Ectodermal cell (in vitro differentiated cells): ENCODE measurements around the gene CLIP3. TPM values are rescaled to one million over a fixed set of nuclear protein-coding genes. Genes with fewer than 3 reads are reported as not detected.
"Not testable (repeated sequence)": the region's sequence is repeated elsewhere in the genome, so short reads cannot be mapped to it uniquely, and the experiment has no call there.

Experiments
- H3K27ac ChIP-seq: 2 replicates; pipeline ENCODE4 v1.7.0; 2013; ENCODE audit warnings: mild to moderate bottlenecking, low read depth, low read length; ENCODE audit not compliant: insufficient read depth, poor library complexity, severe bottlenecking
- H3K27me3 ChIP-seq: 2 replicates; pipeline ENCODE4 v1.7.0; 2013; ENCODE audit warnings: mild to moderate bottlenecking, low read length; ENCODE audit not compliant: insufficient read depth, control insufficient read depth, poor library complexity, severe bottlenecking
- H3K36me3 ChIP-seq: one replicate; pipeline ENCODE4 v1.7.0; 2013; ENCODE audit warnings: low read length; ENCODE audit not compliant: control insufficient read depth, insufficient read depth
- H3K4me1 ChIP-seq: one replicate; pipeline ENCODE4 v1.7.0; 2013; ENCODE audit warnings: low read length; ENCODE audit not compliant: control insufficient read depth, insufficient read depth
- H3K4me3 ChIP-seq: 2 replicates; pipeline ENCODE4 v1.7.0; 2013; ENCODE audit warnings: low read depth, low read length, control low read depth; ENCODE audit not compliant: insufficient read depth
- H3K9me3 ChIP-seq: 2 replicates; pipeline ENCODE4 v1.7.0; 2013; ENCODE audit warnings: mild to moderate bottlenecking, low read length, moderate library complexity; ENCODE audit not compliant: control insufficient read depth
- WGBS, 2 experiments: methylation state at CpG; one replicate each; pipeline ENCODE4 v1.1.7; 2013; ENCODE audit warnings: missing lambda C conversion rate in 2 of 2; 5-methylcytosine and 5-hydroxymethylcytosine counted together
- polyA plus RNA-seq, 4 experiments: library from polyadenylated mRNA; stranded (reverse); fragments of 50-300 nt; gene quantifications; one replicate each; pipeline ENCODE4 v1.2.3, GENCODE V29; 2013

CLIP3 gene, protein sequence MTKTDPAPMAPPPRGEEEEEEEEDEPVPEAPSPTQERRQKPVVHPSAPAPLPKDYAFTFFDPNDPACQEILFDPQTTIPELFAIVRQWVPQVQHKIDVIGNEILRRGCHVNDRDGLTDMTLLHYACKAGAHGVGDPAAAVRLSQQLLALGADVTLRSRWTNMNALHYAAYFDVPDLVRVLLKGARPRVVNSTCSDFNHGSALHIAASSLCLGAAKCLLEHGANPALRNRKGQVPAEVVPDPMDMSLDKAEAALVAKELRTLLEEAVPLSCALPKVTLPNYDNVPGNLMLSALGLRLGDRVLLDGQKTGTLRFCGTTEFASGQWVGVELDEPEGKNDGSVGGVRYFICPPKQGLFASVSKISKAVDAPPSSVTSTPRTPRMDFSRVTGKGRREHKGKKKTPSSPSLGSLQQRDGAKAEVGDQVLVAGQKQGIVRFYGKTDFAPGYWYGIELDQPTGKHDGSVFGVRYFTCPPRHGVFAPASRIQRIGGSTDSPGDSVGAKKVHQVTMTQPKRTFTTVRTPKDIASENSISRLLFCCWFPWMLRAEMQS
- 78.7 TPM for polyA plus RNA-seq (2013, experiment 1 of 4)
- 91.8 TPM for polyA plus RNA-seq (2013, experiment 2 of 4)
- 75.4 TPM for polyA plus RNA-seq (2013, experiment 3 of 4)
- polyA plus RNA-seq (2013, experiment 4 of 4), result 89.2 TPM

DNA sequence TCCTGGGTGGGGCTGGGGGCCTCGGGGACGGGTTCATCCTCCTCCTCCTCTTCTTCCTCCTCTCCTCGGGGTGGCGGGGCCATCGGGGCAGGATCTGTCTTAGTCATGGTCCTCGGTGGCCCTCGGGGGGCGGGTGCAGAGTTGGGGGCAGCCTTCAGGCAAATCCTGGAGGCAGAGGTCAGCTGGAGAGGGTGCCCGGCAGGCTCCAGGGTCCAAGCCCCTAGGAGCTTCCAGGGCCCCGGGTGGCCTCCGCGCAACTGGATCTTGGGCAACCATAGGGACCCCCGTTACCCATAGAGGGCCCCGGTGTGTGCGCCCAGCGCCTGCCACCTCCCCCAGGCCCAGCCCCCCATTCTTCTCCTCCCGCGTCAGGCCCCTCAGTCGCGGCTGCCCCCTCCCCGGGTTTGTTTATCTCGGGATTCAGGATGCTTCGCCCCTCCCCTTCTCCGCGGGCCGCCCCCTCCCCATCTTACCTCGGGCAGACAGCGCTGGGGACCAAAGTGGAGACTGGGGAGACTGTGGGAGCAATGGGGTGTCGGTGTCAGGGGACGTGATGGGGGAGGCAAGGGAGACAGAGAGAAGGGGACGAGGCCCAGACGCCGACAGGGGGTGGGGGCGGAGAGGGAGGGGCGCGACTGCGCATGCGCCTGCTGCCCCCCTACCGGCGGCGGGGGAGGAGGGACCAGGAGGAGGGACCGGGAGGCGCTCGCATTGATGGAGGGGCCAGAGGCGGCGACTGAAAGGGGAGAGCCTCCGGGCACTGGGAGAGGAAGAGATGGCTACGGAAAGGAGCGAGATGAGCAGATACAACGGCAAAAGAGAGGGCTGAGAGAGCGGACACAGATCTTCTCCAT is at the start of gene CLIP3:
CLIP3 (minus strand) TSS at position 623 of the 854 bp plus-strand sequence; CDS start at position 107, 516 bp downstream.
- H3K27me3 ChIP-seq, result no peaks in the 10 kb centered on the region
- no peaks in the 10 kb centered on the region for H3K9me3 ChIP-seq
- H3K4me1 ChIP-seq, result no peaks in the 10 kb centered on the region
- H3K27ac ChIP-seq, result no peak within 1 kb of the TSS
- WGBS, 2 experiments, result 3 to 4% methylated on average over 50 to 51 of the region's 51 CpGs
- H3K36me3 ChIP-seq, result no peaks in the 10 kb centered on the region
- peak within 1 kb of the TSS; percentile 85 for H3K4me3 ChIP-seq

- no peaks in the 10 kb centered on the region for H3K27me3 ChIP-seq
- no peaks in the 10 kb centered on the region for H3K4me1 ChIP-seq
- no peaks in the 10 kb centered on the region for H3K9me3 ChIP-seq
- H3K36me3 ChIP-seq, result peaks cover 55% of the 10 kb centered on the region
- H3K27ac ChIP-seq, result no peak overlapping the region
- 95 to 97% methylated on average over 7 of the region's 7 CpGs for WGBS, 2 experiments
- H3K4me3 ChIP-seq, result no peak overlapping the region
These were observed 49.2 kb upstream of the CLIP3 start for GRCh38 chr19:36081894-36082293.

DNA sequence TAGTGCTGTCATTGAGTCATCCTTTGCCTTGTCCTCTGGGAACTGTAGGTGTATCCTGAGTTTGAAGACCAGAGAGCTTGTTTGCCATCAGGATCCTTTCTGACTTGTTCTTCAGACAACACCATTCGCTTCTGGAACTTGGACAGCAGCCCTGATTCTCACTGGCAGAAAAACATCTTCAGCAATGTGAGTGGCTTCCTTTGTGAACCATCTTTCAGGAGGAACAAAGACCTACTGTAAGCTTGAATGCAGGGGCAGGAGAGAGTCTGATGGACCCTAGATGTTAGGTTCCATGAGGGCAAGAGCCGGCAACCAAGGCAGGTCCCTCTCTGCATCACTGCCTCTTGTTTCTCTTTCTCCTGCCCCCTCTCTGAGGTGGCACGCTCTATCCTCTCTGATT is 48.7 kb upstream of the CLIP3 start:
- Histone ChIP-seq H3K36me3 (peaks cover 50% of the 10 kb centered on the region), H3K4me1 (no peaks in the 10 kb centered on the region), H3K4me3 (no peak overlapping the region), H3K27me3 (no peaks in the 10 kb centered on the region), H3K27ac (no peak overlapping the region), H3K9me3 (no peaks in the 10 kb centered on the region)
- WGBS, 2 experiments, result 92 to 94% methylated on average over 3 of the region's 3 CpGs

- Histone ChIP-seq H3K4me3 (no peak overlapping the region), H3K27ac (no peak overlapping the region), H3K4me1 (no peaks in the 10 kb centered on the region), H3K27me3 (no peaks in the 10 kb centered on the region), H3K9me3 (no peaks in the 10 kb centered on the region), H3K36me3 (peaks cover 49% of the 10 kb centered on the region)
- WGBS, 2 experiments, result 90 to 100% methylated on average over 3 of the region's 3 CpGs
These were observed 46.8 kb upstream of the CLIP3 start for GRCh38 chr19:36079389-36079945.

DNA sequence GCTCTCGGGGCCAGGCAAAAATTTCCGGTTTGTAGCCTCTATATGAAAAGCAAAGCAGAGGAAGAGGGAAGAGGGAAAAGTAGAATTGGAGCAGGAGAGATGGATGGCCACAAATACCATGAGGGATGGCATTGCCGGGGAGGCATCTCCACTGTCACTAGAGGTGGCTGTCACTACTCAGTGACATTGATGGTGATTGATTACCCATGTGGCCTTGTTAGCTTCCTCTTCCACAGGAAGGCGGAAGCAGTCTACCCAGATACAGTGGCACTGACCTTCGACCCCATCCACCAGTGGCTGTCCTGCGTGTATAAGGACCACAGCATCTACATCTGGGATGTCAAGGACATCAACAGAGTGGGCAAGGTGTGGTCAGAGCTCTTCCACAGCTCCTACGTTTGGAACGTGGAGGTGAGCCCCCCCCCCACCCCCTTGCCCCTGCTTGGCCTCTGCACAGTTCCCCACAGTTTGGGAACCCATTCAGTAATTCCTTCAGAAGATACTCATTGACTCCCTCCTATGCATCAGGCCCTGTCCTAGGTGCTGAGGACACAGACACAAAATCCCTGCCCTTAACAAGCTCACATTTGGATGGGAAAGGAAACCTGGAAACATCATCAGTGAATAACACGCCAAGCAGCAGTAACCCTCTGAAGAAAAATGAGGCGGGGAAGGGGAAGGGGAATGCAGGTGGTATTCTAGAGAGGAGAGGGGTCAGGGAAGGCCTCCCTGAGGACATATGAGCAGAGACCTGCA is 40.6 kb upstream of the CLIP3 start:
- H3K27ac ChIP-seq, result no peak overlapping the region
- WGBS, 2 experiments, result 88 to 89% methylated on average over 10 of the region's 10 CpGs
- no peaks in the 10 kb centered on the region for H3K4me1 ChIP-seq
- no peaks in the 10 kb centered on the region for H3K9me3 ChIP-seq
- no peak overlapping the region for H3K4me3 ChIP-seq
- H3K27me3 ChIP-seq, result no peaks in the 10 kb centered on the region
- peaks cover 37% of the 10 kb centered on the region for H3K36me3 ChIP-seq

DNA sequence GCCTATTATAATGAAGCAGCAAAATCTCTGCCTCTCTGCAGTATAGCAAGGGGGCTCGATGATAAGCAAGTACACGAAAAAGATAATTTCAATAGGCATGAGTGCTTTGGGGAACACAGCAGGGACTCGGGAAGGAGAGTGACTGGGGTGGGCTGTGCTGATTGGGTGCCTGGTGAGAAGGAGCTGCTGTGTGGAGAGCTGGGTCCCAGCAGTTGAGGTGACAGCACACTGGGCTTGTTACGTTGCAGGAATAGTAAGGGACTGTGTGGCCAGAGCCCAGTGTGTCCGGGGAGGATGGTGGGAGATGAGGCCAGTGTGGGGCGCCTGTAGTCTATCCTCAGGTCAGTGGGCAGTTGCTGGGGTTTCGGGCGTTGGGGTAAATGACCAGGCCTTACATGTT is 39.4 kb upstream of the CLIP3 start:
- Histone ChIP-seq H3K9me3 (no peaks in the 10 kb centered on the region), H3K27me3 (no peaks in the 10 kb centered on the region), H3K36me3 (peaks cover 44% of the 10 kb centered on the region), H3K27ac (no peak overlapping the region), H3K4me3 (no peak overlapping the region), H3K4me1 (no peaks in the 10 kb centered on the region)
- 89 to 90% methylated on average over 8 of the region's 8 CpGs for WGBS, 2 experiments

DNA sequence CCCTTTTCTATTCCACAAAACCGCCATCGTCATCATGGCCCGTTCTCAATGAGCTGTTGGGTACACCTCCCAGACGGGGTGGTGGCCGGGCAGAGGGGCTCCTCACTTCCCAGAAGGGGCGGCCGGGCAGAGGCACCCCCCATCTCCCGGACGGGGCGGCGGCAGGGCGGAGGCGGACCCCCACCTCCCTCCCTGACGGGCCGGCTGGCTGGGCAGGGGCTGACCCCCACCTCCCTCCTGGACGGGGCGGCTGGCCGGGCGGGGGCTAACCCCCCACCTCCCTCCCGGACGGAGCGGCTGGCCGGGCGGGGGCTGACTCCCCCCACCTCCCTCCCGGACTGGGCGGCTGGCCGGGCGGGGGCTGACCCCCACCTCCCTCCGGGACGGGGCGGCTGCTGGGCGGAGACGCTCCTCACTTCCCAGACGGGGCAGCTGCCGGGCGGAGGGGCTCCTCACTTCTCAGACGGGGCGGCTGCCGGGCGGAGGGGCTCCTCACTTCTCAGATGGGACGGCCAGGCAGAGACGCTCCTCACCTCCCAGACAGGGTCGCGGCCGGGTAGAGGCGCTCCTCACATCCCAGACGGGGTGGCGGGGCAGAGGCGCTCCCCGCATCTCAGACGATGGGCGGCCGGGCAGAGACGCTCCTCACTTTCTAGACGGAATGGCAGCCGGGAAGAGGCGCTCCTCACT is 36.3 kb upstream of the CLIP3 start:
- not testable (repeated sequence) for H3K4me1 ChIP-seq, H3K27ac ChIP-seq, H3K27me3 ChIP-seq, H3K4me3 ChIP-seq, H3K9me3 ChIP-seq
- 96 to 98% methylated on average over 54 to 56 of the region's 57 CpGs for WGBS, 2 experiments
- peaks cover 39% of the 10 kb centered on the region for H3K36me3 ChIP-seq

DNA sequence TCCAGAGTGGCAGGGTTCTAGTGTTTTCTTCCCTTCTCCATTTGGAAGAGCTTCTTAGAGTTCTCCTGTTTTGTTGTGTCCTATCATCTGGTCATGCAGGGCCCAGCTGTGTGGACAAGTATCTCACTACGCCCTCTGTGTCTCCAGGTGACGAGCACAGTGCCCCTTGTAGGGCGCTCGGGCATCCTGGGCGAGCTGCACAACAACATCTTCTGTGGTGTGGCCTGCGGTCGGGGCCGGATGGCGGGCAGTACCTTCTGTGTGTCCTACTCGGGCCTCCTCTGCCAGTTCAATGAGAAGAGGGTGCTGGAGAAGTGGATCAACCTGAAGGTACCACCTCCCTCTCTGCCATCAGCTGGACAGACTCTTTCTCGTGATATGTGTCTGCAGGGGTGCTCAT is 35.0 kb upstream of the CLIP3 start:
- Histone ChIP-seq H3K36me3 (peaks cover 39% of the 10 kb centered on the region), H3K27me3 (no peaks in the 10 kb centered on the region), H3K9me3 (no peaks in the 10 kb centered on the region), H3K4me3 (no peak overlapping the region), H3K4me1 (no peaks in the 10 kb centered on the region), H3K27ac (no peak overlapping the region)
- 93 to 95% methylated on average over 11 of the region's 11 CpGs for WGBS, 2 experiments

GRCh38 chr19:36064826-36065225 is 32.2 kb upstream of the CLIP3 start:
- no peak overlapping the region for H3K4me3 ChIP-seq
- WGBS, 2 experiments, result 89 to 96% methylated on average over 8 of the region's 8 CpGs
- H3K27ac ChIP-seq, result no peak overlapping the region
- no peaks in the 10 kb centered on the region for H3K4me1 ChIP-seq
- H3K27me3 ChIP-seq, result no peaks in the 10 kb centered on the region
- H3K36me3 ChIP-seq, result peaks cover 40% of the 10 kb centered on the region
- H3K9me3 ChIP-seq, result no peaks in the 10 kb centered on the region
